ELR (cell line): ENCODE data around the gene LRP1-AS.

ENCODE experiments used
- DNase-seq: peaks from one replicate; pipeline ENCODE4 v3.0.0-alpha.2; 2015; ENCODE audit warnings: low read depth

LRP1-AS gene

DNA sequence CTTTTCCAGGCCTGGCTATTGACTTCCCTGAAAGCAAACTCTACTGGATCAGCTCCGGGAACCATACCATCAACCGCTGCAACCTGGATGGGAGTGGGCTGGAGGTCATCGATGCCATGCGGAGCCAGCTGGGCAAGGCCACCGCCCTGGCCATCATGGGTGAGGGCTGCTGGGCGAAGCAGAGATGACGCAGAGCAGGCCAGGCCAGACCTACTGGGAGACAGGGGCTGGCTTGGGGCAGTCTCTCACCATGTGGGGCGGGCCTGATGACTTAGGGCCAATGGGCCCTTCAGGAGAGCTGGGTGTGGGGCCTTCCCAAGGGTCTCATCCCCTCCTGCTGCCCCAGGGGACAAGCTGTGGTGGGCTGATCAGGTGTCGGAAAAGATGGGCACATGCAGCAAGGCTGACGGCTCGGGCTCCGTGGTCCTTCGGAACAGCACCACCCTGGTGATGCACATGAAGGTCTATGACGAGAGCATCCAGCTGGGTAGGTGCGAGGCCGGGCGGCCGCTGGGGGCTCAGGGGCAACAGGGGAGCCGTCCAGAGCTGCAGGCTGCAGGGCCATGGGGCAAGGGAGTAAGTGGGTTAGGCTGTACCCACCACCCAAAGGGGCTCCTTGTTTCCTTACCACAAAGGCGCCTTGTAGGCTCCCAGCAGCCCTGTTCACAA lies 33.0 kb upstream of the LRP1-AS start:
- no peak for DNase-seq

DNA sequence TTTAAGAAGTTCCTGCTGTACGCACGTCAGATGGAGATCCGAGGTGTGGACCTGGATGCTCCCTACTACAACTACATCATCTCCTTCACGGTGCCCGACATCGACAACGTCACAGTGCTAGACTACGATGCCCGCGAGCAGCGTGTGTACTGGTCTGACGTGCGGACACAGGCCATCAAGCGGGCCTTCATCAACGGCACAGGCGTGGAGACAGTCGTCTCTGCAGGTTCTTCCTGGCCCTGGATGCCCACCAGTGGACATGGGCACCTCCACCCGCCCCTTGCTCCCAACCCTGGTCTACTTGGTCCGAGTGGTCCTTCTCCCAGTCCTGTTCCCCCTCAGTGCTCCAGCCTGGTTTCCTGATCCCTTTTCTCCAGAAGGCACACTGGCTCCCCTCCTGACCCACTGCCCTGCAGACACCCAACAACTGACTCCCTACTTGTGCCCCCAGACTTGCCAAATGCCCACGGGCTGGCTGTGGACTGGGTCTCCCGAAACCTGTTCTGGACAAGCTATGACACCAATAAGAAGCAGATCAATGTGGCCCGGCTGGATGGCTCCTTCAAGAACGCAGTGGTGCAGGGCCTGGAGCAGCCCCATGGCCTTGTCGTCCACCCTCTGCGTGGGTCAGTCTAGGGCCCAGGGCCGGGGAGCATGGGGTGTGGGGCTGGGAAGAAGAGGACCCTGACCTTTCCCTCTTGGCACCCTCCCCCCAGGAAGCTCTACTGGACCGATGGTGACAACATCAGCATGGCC lies 32.1 kb upstream of the LRP1-AS start:
- DNase-seq, result no peak

DNA sequence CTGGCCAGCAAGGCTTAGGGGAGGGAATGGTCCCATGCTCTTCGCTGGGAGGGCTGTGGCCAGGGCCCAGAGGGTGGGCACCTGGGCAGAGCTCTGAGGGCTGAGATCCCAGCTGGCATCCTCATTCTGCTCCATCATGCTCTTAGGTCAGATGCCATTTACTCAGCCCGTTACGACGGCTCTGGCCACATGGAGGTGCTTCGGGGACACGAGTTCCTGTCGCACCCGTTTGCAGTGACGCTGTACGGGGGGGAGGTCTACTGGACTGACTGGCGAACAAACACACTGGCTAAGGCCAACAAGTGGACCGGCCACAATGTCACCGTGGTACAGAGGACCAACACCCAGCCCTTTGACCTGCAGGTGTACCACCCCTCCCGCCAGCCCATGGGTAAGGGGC lies 30.8 kb upstream of the LRP1-AS start:
- DNase-seq, result no peak

DNA sequence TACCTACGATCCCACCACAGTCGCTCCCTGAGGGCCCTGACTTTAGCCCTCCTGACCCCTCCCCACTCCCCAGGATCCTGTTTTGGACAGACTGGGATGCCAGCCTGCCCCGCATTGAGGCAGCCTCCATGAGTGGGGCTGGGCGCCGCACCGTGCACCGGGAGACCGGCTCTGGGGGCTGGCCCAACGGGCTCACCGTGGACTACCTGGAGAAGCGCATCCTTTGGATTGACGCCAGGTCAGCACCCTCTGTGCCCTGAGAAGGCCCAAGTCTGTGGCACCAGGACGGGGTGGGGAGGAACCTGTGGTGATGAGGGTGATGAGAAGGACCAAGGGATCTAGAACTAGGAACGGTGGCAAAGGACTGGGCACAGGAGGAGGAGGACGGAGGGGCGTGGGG lies 29.9 kb upstream of the LRP1-AS start:
- no peak for DNase-seq

DNA sequence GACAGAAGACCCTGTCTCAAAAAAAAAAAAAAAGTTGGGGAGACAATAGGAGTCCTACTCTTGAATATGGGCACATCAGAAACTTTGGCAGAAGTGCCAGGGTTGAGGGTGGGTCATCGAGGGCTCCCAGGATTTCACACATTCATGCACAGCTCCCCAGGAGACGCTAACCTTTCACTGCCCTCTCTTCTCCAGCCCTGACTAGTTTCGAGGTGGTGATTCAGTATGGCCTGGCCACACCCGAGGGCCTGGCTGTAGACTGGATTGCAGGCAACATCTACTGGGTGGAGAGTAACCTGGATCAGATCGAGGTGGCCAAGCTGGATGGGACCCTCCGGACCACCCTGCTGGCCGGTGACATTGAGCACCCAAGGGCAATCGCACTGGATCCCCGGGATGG lies 29.4 kb upstream of the LRP1-AS start:
- peak; percentile 49 for DNase-seq

DNA sequence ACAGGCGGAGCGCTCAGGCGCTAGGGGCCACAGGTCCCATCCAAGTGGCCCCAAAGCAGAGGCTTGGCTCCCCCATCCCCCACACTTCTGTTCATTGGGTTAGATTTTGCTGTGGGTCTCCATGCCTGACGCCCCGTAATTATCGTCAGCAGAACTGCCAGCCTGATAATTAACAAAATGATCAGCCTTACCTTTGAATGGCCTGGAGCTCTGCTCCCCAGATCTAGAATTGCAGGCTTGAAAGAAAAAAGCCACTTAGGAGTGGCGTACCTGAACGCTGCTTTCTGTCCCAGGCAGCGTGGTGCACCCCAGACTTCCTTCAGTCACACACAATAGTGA lies 28.7 kb upstream of the LRP1-AS start:
- DNase-seq, result no peak

DNA sequence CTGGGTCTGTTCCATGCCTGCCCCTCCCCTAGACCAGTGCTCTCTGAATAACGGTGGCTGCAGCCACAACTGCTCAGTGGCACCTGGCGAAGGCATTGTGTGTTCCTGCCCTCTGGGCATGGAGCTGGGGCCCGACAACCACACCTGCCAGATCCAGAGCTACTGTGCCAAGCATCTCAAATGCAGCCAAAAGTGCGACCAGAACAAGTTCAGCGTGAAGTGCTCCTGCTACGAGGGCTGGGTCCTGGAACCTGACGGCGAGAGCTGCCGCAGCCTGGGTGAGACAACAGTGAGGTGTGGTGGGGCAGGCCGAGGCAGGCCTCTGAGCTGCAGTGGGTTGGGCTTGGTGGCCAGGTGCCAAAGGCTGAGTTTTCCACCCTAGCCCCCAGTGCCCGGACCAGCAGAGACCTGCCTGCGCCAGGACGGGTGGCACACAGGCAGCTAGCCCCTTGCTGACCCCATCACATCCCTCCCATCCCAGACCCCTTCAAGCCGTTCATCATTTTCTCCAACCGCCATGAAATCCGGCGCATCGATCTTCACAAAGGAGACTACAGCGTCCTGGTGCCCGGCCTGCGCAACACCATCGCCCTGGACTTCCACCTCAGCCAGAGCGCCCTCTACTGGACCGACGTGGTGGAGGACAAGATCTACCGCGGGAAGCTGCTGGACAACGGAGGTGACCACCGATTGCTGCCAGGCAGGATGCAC lies 28.2 kb upstream of the LRP1-AS start:
- DNase-seq, result peak; percentile 72

DNA sequence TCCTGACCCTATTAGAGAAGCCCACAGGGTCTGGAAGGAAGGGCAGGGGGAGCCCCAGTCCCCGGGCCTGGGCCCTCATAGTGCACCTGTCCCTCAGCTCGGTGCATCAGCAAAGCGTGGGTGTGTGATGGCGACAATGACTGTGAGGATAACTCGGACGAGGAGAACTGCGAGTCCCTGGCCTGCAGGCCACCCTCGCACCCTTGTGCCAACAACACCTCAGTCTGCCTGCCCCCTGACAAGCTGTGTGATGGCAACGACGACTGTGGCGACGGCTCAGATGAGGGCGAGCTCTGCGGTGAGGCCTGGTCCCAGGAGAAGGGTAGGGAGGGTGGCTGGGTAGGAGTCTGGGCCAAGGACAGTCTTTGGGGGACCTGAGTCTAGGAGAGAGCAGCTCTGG lies 26.3 kb upstream of the LRP1-AS start:
- DNase-seq, result no peak

DNA sequence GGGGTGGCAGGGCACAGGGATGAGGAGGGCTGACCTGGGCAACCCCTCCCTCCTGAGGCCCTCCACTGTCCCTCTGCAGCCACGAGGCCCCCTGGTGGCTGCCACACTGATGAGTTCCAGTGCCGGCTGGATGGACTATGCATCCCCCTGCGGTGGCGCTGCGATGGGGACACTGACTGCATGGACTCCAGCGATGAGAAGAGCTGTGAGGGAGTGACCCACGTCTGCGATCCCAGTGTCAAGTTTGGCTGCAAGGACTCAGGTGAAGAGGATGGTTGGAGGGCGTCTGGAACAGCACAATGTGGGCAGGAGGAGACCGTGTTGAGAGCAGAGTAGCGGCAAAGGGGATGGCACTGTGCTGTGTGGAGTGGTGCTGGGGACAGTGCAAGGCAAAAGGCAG lies 25.7 kb upstream of the LRP1-AS start:
- DNase-seq, result peak; percentile 50

DNA sequence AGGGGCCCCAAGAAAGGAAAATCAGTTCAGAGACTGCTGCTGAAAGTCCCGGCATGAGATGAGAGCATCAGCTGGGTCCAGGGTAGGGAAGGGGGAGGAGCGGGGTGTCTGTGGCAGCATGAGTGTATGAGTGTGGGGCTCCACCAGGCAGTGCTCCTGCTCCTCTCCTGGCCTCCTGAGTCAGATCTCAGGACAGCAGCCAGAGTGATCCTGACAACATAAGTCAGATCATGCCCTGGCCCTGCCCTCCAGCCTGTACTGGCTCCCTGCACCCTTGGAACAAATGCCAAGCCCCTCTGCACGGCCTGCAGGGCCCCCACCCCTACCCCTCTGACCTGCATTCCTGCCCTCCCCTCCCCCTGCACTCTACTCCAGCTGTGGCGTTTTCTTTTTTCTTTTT lies 24.2 kb upstream of the LRP1-AS start:
- peak; percentile 58 for DNase-seq

DNA sequence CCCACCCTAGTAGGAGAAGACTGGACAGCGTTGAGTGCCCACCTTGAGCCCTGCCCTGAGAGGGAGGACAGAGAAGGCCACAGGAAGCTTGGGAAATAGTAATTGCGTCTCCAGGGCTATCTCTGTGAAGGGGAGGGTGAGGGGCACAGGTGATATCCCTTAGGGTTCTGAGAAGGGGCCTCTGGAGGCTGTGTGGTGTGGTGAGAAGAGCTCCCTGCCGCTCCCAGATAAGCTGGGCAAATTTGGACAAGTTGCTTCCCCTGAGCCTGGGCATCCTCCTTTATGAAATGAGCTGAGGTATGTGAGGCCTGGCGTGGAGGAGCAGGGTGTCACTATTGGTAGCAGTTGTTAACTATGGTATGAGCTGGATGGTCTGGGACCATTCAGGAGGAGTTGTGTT lies 23.5 kb upstream of the LRP1-AS start:
- DNase-seq, result no peak

DNA sequence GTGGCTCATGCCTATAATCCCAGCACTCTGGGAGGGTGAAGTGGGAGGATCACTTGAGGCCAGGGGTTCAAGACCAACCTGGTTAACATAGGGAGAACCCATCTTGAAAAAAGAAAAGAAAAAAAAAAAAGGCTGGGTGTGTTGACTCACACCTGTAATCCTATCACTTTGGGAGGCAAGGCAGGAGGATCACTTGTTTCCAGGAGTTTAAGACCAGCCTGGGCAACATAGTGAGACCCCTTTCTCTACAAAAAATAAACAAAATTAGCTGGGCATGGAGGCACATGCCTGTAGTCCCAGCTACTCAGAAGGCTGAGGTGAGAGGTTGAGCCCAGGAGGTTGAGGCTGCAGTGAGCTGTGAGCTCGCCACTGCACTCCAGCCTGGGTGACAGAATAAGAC lies 23.0 kb upstream of the LRP1-AS start:
- DNase-seq, result no peak

DNA sequence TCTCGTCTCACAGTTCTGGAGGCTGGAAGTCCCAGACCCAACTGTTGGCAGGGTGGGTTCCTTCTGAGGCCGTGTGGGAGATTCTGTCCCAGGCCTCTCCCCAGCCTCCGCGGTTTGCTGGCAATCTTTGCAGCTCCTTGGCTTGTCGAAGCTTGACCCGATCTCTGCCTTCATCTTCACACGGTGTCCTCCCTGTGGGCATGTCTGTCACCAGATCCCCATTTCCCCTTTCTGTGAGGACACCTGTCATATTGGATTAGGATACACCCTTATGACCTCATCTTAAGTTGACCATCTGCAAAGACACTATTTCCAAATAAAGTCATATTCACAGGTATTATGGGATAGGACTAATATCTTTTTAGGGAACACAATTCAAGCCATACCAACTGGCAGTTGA lies 22.6 kb upstream of the LRP1-AS start:
- no peak for DNase-seq

DNA sequence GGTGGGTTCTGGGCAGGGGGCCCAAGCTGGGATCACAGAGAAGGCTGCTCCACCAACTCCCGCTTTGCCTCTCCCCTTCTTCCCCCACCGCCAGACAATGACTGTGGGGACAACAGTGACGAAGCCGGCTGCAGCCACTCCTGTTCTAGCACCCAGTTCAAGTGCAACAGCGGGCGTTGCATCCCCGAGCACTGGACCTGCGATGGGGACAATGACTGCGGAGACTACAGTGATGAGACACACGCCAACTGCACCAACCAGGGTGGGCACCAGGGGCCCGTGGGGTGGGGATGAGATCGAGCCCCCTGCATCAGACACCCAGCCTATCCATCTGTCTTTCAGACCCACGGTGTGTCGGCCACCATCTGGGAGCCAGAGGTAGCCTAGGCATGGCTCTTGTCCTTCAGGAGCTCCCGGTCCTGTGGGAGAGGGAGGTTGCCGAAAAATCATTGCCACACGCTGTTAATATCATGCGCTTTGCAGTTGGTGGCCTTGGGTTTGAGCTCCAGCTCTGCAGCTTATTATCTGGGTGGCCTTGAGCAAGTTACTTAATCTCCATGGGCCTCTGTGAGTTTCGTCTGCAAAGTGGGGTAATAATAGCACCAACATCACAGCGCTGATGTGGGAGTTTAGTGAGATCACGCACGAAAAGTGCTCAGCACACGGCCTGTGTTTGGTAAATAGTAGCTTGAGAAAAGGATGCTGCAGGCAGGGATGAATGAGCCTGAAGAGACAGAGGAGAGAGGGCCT lies 21.8 kb upstream of the LRP1-AS start:
- no peak for DNase-seq

DNA sequence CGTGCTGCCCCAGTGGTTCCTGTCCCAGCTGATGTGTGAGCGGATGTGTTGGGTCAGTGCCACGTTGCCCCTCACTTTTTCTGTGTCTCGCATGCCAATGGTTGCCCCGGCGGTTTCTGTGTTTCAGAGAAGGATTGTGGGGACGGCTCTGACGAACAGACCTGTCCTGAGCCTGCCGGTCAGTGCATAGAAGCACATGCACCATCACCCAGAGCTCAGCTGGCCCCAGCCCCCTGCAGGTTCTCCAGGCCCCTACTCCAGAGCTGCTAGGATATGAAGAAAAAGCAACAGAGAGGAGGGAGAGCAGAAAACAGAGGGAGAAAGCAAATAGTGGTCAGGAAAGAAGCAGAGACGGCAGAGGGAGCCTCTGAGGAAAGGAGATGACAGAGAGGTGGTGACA lies 20.6 kb upstream of the LRP1-AS start:
- no peak for DNase-seq

DNA sequence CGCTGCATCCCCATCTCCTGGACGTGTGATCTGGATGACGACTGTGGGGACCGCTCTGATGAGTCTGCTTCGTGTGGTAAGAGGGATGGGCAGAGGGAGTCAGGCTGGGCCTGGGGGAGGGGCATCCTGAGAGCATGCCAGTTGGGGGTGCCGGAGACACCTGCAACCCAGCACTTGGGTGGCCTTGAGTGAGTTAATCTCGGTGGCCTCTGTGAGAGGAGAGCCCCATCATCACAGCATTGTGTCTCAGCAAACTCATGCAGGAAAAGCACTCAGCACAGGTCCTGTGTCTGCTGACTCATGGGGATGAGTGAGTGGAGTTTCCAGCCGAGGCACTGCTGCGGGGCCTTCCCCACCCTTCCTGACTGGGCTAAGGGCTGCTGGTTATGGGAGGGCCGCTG lies 19.6 kb upstream of the LRP1-AS start:
- DNase-seq, result peak; percentile 91

DNA sequence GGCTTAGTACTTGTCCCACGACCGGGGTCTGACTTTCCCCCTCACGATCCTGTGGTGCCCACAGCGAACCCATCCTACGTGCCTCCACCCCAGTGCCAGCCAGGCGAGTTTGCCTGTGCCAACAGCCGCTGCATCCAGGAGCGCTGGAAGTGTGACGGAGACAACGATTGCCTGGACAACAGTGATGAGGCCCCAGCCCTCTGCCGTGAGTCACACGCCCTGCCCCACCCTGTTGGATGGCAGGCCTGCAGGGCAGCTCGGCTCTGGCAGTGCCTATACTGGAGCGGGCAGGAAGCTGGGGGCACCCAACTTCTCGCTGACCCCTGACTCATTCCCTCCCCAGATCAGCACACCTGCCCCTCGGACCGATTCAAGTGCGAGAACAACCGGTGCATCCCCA lies 18.3 kb upstream of the LRP1-AS start:
- DNase-seq, result peak; percentile 60

DNA sequence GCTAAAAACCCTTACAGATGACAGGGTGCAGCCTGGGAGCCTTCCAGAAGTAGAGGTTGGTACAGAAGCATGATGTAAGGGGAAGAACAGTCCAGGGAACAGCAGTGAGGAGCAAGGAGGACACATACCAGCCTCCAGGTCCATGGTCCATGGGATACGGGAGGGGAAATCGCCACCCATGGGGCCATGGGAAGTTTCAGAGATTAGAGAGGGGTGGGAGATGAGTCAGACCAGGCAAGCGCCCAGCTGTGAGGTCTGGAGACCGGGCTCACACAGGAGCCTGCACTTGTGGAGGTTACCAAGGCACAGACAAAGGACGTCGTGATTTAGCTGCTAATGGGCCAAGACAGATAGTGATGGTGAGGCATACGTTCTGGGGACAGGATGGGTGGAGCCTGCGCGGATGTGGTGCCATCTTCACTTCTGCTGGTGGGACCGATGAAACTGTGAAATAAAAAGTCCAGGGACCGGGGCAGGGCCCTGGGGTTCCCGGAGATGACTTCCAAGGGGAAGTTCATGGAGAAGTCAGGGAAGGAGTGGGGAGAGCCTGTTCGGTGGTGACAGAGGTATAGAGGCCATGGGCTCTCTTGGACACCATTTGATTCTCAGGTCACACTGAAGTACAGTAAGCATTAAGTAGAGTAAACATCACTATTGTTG lies 17.7 kb upstream of the LRP1-AS start:
- no peak for DNase-seq

DNA sequence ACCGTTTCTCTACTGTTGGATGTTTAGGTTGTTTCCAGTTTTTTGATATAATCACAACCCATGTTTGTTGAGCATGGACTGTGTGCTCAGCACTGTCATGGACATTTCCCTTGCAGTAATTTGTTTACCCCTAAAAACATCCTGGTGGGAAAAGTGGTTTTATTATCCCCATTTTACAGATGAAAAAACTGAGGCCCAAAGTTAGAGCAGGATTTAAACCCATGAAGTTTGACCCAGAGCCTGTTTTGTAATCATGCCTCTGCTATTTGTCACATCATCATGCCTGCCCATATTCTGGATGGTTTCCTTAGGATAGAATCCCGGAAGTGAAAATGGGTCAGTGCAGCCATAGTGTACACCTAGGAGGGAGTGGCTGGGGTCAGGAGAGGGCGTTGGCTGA lies 17.0 kb upstream of the LRP1-AS start:
- DNase-seq, result no peak

DNA sequence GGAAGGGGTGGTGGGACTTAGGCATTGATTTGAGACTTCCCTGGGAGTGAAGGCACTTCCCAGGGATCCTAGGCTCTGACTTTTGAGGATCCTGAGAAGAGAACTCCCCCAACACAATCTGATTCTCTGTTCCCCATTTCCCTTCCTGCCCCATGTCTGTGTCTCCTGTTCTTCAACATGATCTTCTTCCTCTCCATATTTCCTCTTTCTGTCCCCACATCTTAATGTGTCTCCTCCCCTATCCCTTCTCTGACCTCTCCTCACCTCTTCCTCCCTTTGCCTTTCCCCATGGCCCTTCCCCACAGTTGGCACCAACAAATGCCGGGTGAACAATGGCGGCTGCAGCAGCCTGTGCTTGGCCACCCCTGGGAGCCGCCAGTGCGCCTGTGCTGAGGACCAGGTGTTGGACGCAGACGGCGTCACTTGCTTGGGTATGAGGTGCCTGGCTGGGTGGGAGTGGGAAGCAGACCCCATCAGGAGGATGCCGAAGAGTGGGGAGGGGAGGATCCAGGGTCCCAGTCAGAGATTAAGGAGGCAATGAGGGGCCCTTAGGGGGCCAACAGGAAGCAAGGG lies 15.2 kb upstream of the LRP1-AS start:
- no peak for DNase-seq

DNA sequence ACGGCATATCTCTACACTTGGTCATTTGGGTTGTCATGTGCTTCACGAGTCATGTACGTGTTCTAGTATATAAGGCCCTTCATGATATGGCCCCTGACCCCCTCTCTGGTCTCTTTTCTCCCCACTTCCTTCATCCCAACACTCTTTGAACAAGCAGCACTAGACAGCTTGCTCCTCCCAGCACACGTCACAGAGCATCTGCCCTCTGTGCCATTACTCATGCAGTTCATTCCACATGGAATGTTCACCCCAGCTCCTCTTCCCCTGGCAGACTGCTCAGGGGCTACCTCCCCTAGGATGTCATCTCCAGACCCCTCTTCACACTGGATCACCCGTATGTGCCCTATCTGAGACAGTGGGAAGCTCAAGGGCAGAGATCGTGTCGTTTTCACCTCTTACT lies 14.1 kb upstream of the LRP1-AS start:
- peak; percentile 48 for DNase-seq

DNA sequence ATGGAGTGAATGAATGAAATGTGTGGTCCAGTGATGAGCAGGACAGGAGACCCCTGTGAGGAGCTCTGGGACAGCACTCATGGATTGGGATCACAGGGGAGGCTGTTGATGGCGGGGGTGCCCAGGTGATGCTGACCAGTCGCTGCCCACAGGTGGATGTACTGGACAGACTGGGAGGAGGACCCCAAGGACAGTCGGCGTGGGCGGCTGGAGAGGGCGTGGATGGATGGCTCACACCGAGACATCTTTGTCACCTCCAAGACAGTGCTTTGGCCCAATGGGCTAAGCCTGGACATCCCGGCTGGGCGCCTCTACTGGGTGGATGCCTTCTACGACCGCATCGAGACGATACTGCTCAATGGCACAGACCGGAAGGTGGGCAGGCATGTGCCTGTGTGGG lies 13.3 kb upstream of the LRP1-AS start:
- DNase-seq, result no peak
